RWPE1 (cell line): Measurements from ENCODE around the gene RAB37.

Experiments used
- CTCF ChIA-PET: fragments of 350-600 bp; sonication (Branson Sonifier 250); formaldehyde crosslinking; extraction: SDS; loops from one replicate; lab custom pipeline; 2021; lab: Yijun Ruan, JAX
- POLR2A ChIA-PET: fragments of 400-600 bp; formaldehyde crosslinking; extraction: SDS; loops from one replicate; lab custom pipeline; 2020; ENCODE audit warnings: antibody characterized with exemption; ENCODE audit not compliant: low non-redundant PET; lab: Yijun Ruan, JAX
- DNase-seq: peaks from one replicate; pipeline ENCODE4 v3.0.0; 2012; ENCODE audit warnings: low spot score
- H3K27ac ChIP-seq: fragments of 450-650 bp; 2 replicates; pipeline ENCODE4 v1.5.1; 2017
- TF ChIP-seq, protein P1 (sequence below): fragments of 450-650 bp; conservative IDR thresholded peaks from 2 replicates; pipeline ENCODE4 v1.5.1; 2017; ENCODE audit warnings: low read depth, mild to moderate bottlenecking

The RAB37 gene

DNA sequence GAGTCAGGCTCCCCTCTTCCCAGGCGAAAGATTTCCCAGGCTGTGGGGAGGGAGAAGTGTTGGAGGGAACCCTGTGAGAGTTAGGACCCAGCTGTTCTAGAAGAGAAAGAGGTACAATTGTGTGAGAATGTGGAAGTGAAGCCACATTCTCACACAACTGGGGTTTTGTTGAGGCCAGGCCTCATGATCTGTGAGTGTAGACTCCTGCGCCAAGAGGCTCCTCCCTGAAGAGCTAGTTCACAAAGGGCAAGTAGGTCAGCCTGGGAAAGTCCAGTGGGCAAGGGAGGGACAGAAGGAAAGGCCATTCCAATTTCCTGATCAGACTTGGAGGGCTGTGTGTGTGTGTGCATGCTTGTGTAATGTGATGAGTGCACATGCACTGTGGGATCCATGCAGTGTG is 39.5 kb upstream of the RAB37 start:
- no peak for DNase-seq
- ChIA-PET CTCF (no interaction called here), POLR2A (no interaction called here)
- no peak overlapping the region for H3K27ac ChIP-seq
- TF ChIP-seq, protein P1, sequence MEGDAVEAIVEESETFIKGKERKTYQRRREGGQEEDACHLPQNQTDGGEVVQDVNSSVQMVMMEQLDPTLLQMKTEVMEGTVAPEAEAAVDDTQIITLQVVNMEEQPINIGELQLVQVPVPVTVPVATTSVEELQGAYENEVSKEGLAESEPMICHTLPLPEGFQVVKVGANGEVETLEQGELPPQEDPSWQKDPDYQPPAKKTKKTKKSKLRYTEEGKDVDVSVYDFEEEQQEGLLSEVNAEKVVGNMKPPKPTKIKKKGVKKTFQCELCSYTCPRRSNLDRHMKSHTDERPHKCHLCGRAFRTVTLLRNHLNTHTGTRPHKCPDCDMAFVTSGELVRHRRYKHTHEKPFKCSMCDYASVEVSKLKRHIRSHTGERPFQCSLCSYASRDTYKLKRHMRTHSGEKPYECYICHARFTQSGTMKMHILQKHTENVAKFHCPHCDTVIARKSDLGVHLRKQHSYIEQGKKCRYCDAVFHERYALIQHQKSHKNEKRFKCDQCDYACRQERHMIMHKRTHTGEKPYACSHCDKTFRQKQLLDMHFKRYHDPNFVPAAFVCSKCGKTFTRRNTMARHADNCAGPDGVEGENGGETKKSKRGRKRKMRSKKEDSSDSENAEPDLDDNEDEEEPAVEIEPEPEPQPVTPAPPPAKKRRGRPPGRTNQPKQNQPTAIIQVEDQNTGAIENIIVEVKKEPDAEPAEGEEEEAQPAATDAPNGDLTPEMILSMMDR = no peak

GRCh38 chr17:74698069-74698468 is 39.0 kb upstream of the RAB37 start:
- no peak overlapping the region for H3K27ac ChIP-seq
- TF ChIP-seq, protein P1 = no peak
- ChIA-PET POLR2A (no interaction called here), CTCF (interaction anchor here (0.6 kb wide), 1 partner anchor 23 kb away, joined by 4 read pairs; no protein-coding TSS in a partner anchor)
- no peak for DNase-seq

GRCh38 chr17:74699236-74699635 is 37.8 kb upstream of the RAB37 start:
- TF ChIP-seq, protein P1 = no peak
- POLR2A ChIA-PET = no interaction called here
- CTCF ChIA-PET = no interaction called here
- DNase-seq = no peak
- H3K27ac ChIP-seq = no peak overlapping the region

GRCh38 chr17:74702116-74702871 is 34.8 kb upstream of the RAB37 start:
- no peak for DNase-seq
- TF ChIP-seq, protein P1 = no peak
- H3K27ac ChIP-seq = no peak overlapping the region
- CTCF ChIA-PET = interaction anchor here (0.6 to 1.2 kb wide), 2 partner anchors 13 to 38 kb away, joined by 3 to 6 read pairs; no protein-coding TSS in a partner anchor
- POLR2A ChIA-PET = no interaction called here

DNA sequence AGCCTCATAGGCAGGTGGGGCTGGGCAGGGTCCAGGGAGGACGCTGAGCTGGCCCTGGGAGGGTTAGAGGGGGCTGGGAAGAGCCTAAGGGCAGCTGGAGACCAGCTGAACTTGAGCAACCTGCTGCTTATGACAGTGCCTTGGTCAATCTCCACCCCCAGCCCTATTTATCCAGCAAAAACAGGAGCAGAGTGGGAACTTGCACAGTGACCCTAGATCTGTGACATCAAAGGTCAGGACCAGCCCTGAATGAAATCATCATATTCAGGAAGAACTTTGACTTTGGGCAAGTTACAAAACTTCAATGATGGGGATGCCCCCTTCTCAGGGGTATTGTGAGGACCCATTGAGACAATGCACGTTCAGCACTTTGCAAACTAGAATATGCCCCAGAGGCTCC is 33.7 kb upstream of the RAB37 start:
- no peak for DNase-seq
- TF ChIP-seq, protein P1 = no peak
- POLR2A ChIA-PET = no interaction called here
- H3K27ac ChIP-seq = no peak overlapping the region
- CTCF ChIA-PET = no interaction called here

- DNase-seq = no peak
- no peak overlapping the region for H3K27ac ChIP-seq
- CTCF ChIA-PET = interaction anchor here (0.6 kb wide), 1 partner anchor 9 kb away, joined by 3 read pairs; no protein-coding TSS in a partner anchor
- TF ChIP-seq, protein P1 = no peak
- POLR2A ChIA-PET = no interaction called here
These were observed 32.5 kb upstream of the RAB37 start for GRCh38 chr17:74704544-74704943.
